K562 (cell line): ENCODE data around the gene HIPK2. TPM values are rescaled to one million over a fixed set of nuclear protein-coding genes. Genes with fewer than 3 reads are reported as not detected.

Experiments used
- ATAC-seq: fragments of 200-7000 bp; cut with Tn5 transposase; 3 replicates; pipeline ENCODE4 v1.9.1; 2020; ENCODE audit warnings: moderate library complexity
- BruUV-seq: library from RNA; stranded (reverse); fragments of 400-500 nt; replicated peaks from 2 replicates; lab custom pipeline; 2021; lab: Mats Ljungman, UMichigan
- CTCF ChIA-PET: fragments of 300-600 bp; formaldehyde crosslinking; extraction: SDS; loops from one replicate; lab custom pipeline; 2021; ENCODE audit warnings: low intra/inter-chr PET ratio; lab: Yijun Ruan, JAX
- POLR2A ChIA-PET: fragments of 300-600, 350-650 bp; sonication (Branson Sonifier 250); formaldehyde crosslinking; extraction: SDS; loops from one replicate; lab custom pipeline; 2021; ENCODE audit warnings: antibody characterized with exemption, inconsistent platforms; lab: Yijun Ruan, JAX
- DNase-seq, 4 experiments: peaks; one replicate each; pipeline versions ENCODE4 v3.0.0 to v3.0.0-alpha.2; 2011 to 2018; ENCODE audit warnings: low spot score in 3 of 4, mixed read lengths in 3 of 4; ENCODE audit errors: extremely low read depth in 1 of 4
- FAIRE-seq: peaks from 2 replicates; lab custom pipeline; 2011; peaks lifted over from hg19 to GRCh38; lab: Jason Lieb, UNC
- H2AFZ ChIP-seq: 2 replicates; pipeline ENCODE4 v1.6.0; 2011; ENCODE audit warnings: low read depth, low read length, control low read depth, inconsistent platforms
- H3K27ac ChIP-seq: fragments of 200-600 bp; 3 replicates; pipeline ENCODE4 v1.8.0; 2011; ENCODE audit warnings: low read depth, mild to moderate bottlenecking, control low read depth, inconsistent platforms, low read length, moderate library complexity, mixed read lengths; ENCODE audit errors: extremely low read depth
- H3K27me3 ChIP-seq, 2 experiments: fragments of 300-600 bp in 1 of 2; 2 replicates in 1 of 2; 3 replicates in 1 of 2; pipeline versions ENCODE4 v1.6.0 to v1.8.0; 2011; ENCODE audit warnings: inconsistent platforms in 2 of 2, low read length in 2 of 2, mild to moderate bottlenecking in 1 of 2, mixed read lengths in 1 of 2, moderate library complexity in 1 of 2; ENCODE audit not compliant: control insufficient read depth in 2 of 2, insufficient read depth in 2 of 2
- H3K36me3 ChIP-seq: fragments of 300-600 bp; 3 replicates; pipeline ENCODE4 v1.8.0; 2011; ENCODE audit warnings: mild to moderate bottlenecking, low read length, inconsistent platforms; ENCODE audit not compliant: control insufficient read depth, insufficient read depth
- H3K4me1 ChIP-seq, 2 experiments: fragments of 200-600 bp in 1 of 2; replicated peaks in 1 of 2; 2 replicates in 1 of 2; 3 replicates in 1 of 2; pipeline versions ENCODE4 v1.5.1 to v1.8.0; 2011; ENCODE audit warnings: inconsistent platforms in 2 of 2, low read length in 2 of 2, mild to moderate bottlenecking in 1 of 2, mixed read lengths in 1 of 2, moderate library complexity in 1 of 2; ENCODE audit not compliant: control insufficient read depth in 2 of 2, insufficient read depth in 2 of 2
- H3K4me2 ChIP-seq: 2 replicates; pipeline ENCODE4 v1.6.1; 2011; ENCODE audit warnings: low read length, control low read depth, inconsistent platforms, mixed read lengths; ENCODE audit not compliant: insufficient read depth
- H3K4me3 ChIP-seq: fragments of 200-600 bp; sonication (generic), shearing (Covaris generic); 2 replicates; pipeline ENCODE4 v1.5.1; 2016; ENCODE audit warnings: control low read depth, inconsistent platforms
- H3K79me2 ChIP-seq: fragments of 200-600 bp; 3 replicates; pipeline ENCODE4 v1.8.0; 2011; ENCODE audit warnings: low read length, inconsistent platforms; ENCODE audit not compliant: control insufficient read depth, insufficient read depth
- H3K9ac ChIP-seq, 2 experiments: 2 replicates each; pipeline versions ENCODE4 v1.6.0 to v1.6.1; 2011; ENCODE audit warnings: low read depth in 2 of 2, low read length in 2 of 2, control low read depth in 1 of 2, inconsistent platforms in 1 of 2, mild to moderate bottlenecking in 1 of 2, mixed read lengths in 1 of 2; ENCODE audit not compliant: insufficient read depth in 1 of 2
- H3K9me1 ChIP-seq: one replicate; pipeline ENCODE4 v1.6.0; 2011; ENCODE audit warnings: inconsistent platforms, mild to moderate bottlenecking, low read length, moderate library complexity; ENCODE audit not compliant: control insufficient read depth, insufficient read depth
- H3K9me3 ChIP-seq: replicated peaks from 2 replicates; pipeline ENCODE4 v1.5.1; 2011; ENCODE audit warnings: low read depth, low read length, inconsistent platforms; ENCODE audit not compliant: control insufficient read depth, insufficient read depth
- H4K20me1 ChIP-seq: replicated peaks from 2 replicates; pipeline ENCODE4 v1.6.1; 2011; ENCODE audit warnings: low read length, inconsistent platforms, mixed read lengths; ENCODE audit not compliant: control insufficient read depth, insufficient read depth
- ARHGAP35 ChIP-seq: fragments of 450-650 bp; IDR thresholded peaks from 2 replicates; pipeline ENCODE4 v1.6.1; 2018; ENCODE audit not compliant: partially characterized antibody
- BRF1 ChIP-seq: IDR thresholded peaks from 3 replicates; pipeline ENCODE4 v1.6.1; 2011; ENCODE audit warnings: borderline replicate concordance, mild to moderate bottlenecking; ENCODE audit not compliant: insufficient read length; ENCODE audit errors: extremely low read depth
- SIRT6 ChIP-seq: IDR thresholded peaks from one replicate; pipeline ENCODE4 v1.6.1; 2012; ENCODE audit warnings: low read depth, mild to moderate bottlenecking, control low read depth, inconsistent platforms, low read length, moderate library complexity
- SOX6 ChIP-seq: fragments of 450-650 bp; IDR thresholded peaks from 2 replicates; pipeline ENCODE4 v1.6.1; 2014; ENCODE audit warnings: mild to moderate bottlenecking
- SRSF7 ChIP-seq: fragments of 200-400 bp; formaldehyde crosslinking; optimal IDR thresholded peaks from 2 replicates; pipeline ENCODE3; 2017; ENCODE audit warnings: mild to moderate bottlenecking, low read depth, low read length
- ZNF354B ChIP-seq: fragments of 250-450 bp; sonication (Bioruptor Pico); IDR thresholded peaks from 2 replicates; pipeline ENCODE4 v1.4.0; 2020
- WGBS: fragments of 100-300 bp; shearing (Covaris generic); methylation state at CpG from one replicate; pipeline ENCODE4 v1.1.6; 2016; ENCODE audit warnings: low coverage, mixed read lengths; ENCODE audit not compliant: insufficient coverage; ENCODE audit errors: missing lambda C conversion rate; 5-methylcytosine and 5-hydroxymethylcytosine counted together
- in situ Hi-C: fragments of 300-500 bp; cut with MboI; formaldehyde crosslinking; loops from 4 replicates; pipeline ENCODE4 v1.15.0; 2018; ENCODE audit warnings: inconsistent platforms, mixed read lengths
- intact Hi-C: fragments of 100-400 bp; cut with micrococcal nuclease; formaldehyde crosslinking; loops from 2 replicates; pipeline ENCODE4 v1.14.2; 2022
- polyA plus RNA-seq, 8 experiments: library from polyadenylated mRNA; depleted of rRNA in 4 of 8; stranded (reverse) in 5 of 8; unstranded in 3 of 8; fragments of >200 nt; fragmentation: Nextera tagmentation in 2 of 8; fragmentation: Illumina TruSeq in 1 of 8; extraction: Ambion mirVana in 2 of 8; extraction: Trizol in 1 of 8; gene quantifications; 2 replicates each; pipeline versions ENCODE4 v1.2.1 to v1.2.3, GENCODE V29; 2011 to 2014; ENCODE audit warnings: inconsistent platforms in 1 of 8, missing spikeins in 1 of 8
- total RNA-seq, 7 experiments: library from RNA; depleted of rRNA in 6 of 7; stranded (reverse); fragments of >200 nt in 6 of 7; fragmentation: Illumina TruSeq in 2 of 7; extraction: Trizol in 2 of 7; gene quantifications; 2 replicates each; pipeline versions ENCODE4 v1.2.1 to v1.2.3, GENCODE V29; 2011 to 2021; ENCODE audit warnings: low replicate concordance in 1 of 7
- TF ChIP-seq, protein P1 (sequence below): fragments of 450-650 bp; formaldehyde crosslinking; conservative IDR thresholded peaks from 2 replicates; pipeline ENCODE4 v1.4.0; 2022; ENCODE audit warnings: mild to moderate bottlenecking, missing genetic modification characterization
- TF ChIP-seq, protein P2 (sequence below): fragments of 200-800 bp; sonication (Bioruptor generic); IDR thresholded peaks from 2 replicates; pipeline ENCODE4 v1.6.1; 2017; ENCODE audit warnings: missing genetic modification characterization, missing compliant biosample characterization
- TF ChIP-seq, protein P3 (sequence below): fragments of 450-650 bp; IDR thresholded peaks from 2 replicates; pipeline ENCODE4 v1.6.1; 2016

The HIPK2 gene
- total and polyA plus RNA-seq, 9 of the 15 experiments (the other 6 are each of a cell fraction or from before 2014, with no cell fraction given): 0.69 to 19.8 (median 5.1) TPM

GRCh38 chr7:139597028-139597427 lies 180.8 kb downstream of the HIPK2 start:
- in situ Hi-C loops: no loop called here
- POLR2A ChIA-PET: interaction anchor here (0.6 kb wide), 2 partner anchors 12 to 422 kb away, joined by 3 read pairs; no protein-coding TSS in a partner anchor

More at GRCh38 chr7:139597028-139597427, 180.8 kb downstream of the HIPK2 start:
- no peak for ATAC-seq
- peaks cover 0 to 3% of the 10 kb centered on the region in 2 experiments; a peak in 1 of 5 replicates for H3K4me1 ChIP-seq
- FAIRE-seq: no peak
- no peaks in the 10 kb centered on the region for H3K9me3 ChIP-seq
- peaks cover 35% of the 10 kb centered on the region for H3K36me3 ChIP-seq
- CTCF ChIA-PET: no interaction called here
- 56% methylated on average over 5 of the region's 5 CpGs for WGBS
- no peak overlapping the region for H3K4me3 ChIP-seq
- DNase-seq: no peak
- no peaks in the 10 kb centered on the region for H3K9me1 ChIP-seq
- no TSS peak for BruUV-seq
- no peaks in the 10 kb centered on the region for H4K20me1 ChIP-seq
- intact Hi-C loops: no loop called here
- H2AFZ ChIP-seq: no peak overlapping the region
- no peak for TF ChIP-seq ZNF354B (CRISPR knock-in tag)
- TF ChIP-seq SRSF7: no peak
- TF ChIP-seq, protein P1, sequence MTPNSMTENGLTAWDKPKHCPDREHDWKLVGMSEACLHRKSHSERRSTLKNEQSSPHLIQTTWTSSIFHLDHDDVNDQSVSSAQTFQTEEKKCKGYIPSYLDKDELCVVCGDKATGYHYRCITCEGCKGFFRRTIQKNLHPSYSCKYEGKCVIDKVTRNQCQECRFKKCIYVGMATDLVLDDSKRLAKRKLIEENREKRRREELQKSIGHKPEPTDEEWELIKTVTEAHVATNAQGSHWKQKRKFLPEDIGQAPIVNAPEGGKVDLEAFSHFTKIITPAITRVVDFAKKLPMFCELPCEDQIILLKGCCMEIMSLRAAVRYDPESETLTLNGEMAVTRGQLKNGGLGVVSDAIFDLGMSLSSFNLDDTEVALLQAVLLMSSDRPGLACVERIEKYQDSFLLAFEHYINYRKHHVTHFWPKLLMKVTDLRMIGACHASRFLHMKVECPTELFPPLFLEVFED: no peak
- TF ChIP-seq SIRT6: no peak
- TF ChIP-seq BRF1: no peak
- TF ChIP-seq, protein P2, sequence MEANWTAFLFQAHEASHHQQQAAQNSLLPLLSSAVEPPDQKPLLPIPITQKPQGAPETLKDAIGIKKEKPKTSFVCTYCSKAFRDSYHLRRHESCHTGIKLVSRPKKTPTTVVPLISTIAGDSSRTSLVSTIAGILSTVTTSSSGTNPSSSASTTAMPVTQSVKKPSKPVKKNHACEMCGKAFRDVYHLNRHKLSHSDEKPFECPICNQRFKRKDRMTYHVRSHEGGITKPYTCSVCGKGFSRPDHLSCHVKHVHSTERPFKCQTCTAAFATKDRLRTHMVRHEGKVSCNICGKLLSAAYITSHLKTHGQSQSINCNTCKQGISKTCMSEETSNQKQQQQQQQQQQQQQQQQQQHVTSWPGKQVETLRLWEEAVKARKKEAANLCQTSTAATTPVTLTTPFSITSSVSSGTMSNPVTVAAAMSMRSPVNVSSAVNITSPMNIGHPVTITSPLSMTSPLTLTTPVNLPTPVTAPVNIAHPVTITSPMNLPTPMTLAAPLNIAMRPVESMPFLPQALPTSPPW (CRISPR knock-in tag): no peak
- TF ChIP-seq, protein P3, sequence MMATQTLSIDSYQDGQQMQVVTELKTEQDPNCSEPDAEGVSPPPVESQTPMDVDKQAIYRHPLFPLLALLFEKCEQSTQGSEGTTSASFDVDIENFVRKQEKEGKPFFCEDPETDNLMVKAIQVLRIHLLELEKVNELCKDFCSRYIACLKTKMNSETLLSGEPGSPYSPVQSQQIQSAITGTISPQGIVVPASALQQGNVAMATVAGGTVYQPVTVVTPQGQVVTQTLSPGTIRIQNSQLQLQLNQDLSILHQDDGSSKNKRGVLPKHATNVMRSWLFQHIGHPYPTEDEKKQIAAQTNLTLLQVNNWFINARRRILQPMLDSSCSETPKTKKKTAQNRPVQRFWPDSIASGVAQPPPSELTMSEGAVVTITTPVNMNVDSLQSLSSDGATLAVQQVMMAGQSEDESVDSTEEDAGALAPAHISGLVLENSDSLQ: no peak
- no peak for TF ChIP-seq ARHGAP35
- no peak for TF ChIP-seq SOX6
- TF ChIP-seq, all 486 proteins: peak for 0
- Histone ChIP-seq H3K9ac (no peak overlapping the region), H3K79me2 (no peaks in the 10 kb centered on the region), H3K27me3 (no peaks in the 10 kb centered on the region), H3K27ac (no peak overlapping the region), H3K4me2 (no peak overlapping the region)
